ENCODE data around the gene WASF2. TPM values are rescaled to one million over a fixed set of nuclear protein-coding genes. Genes with fewer than 3 reads are reported as not detected.
A peak's percentile ranks its signal among the peaks of the same experiment; 100 is the strongest.

WASF2 gene
- total RNA-seq, 2 experiments from 2014 or later: 108 to 111 TPM

GRCh38 chr1:27398405-27399149 is 91.4 kb downstream of the WASF2 start:
- Mint-ChIP-seq H3K36me3 (ENCODE audit: low read depth) (no peaks in the 10 kb centered on the region), H3K27me3 (no peaks in the 10 kb centered on the region), H3K4me1 (ENCODE audit: low read depth) (peaks cover 18% of the 10 kb centered on the region), H3K4me3 (no peak overlapping the region), H3K9me3 (no peaks in the 10 kb centered on the region), H3K27ac (no peak overlapping the region)
- no peak for ATAC-seq
- CTCF ChIA-PET: interaction anchor here (0.6 to 12.1 kb wide), 7 partner anchors 11 to 264 kb away, joined by 3 to 293 read pairs (median 16); partner anchors contain the start of gene AHDC1
- intact Hi-C loops (cut with micrococcal nuclease): loop anchor here (10.0 kb wide), 2 partner anchors 54 to 266 kb away; partner anchors contain the start of gene SYTL1
- no peak for DNase-seq
- POLR2A ChIA-PET: interaction anchor here (0.6 to 2.8 kb wide), 5 partner anchors 27 to 98 kb away, joined by 3 to 10 read pairs (median 3); no protein-coding TSS in a partner anchor
- no peak for TF ChIP-seq CTCF (IDR thresholded peaks at IDR 0.05)

GRCh38 chr1:27397749-27398148 is 92.2 kb downstream of the WASF2 start:
- Mint-ChIP-seq H3K9me3 (no peaks in the 10 kb centered on the region), H3K27me3 (no peaks in the 10 kb centered on the region), H3K36me3 (ENCODE audit: low read depth) (no peaks in the 10 kb centered on the region), H3K4me3 (no peak overlapping the region), H3K4me1 (ENCODE audit: low read depth) (peaks cover 15% of the 10 kb centered on the region), H3K27ac (no peak overlapping the region)
- no peak for ATAC-seq
- DNase-seq: no peak
- intact Hi-C loops (cut with micrococcal nuclease): loop anchor here (10.0 kb wide), 2 partner anchors 53 to 267 kb away; partner anchors contain the start of gene SYTL1
- ChIA-PET CTCF (interaction anchor here (1.1 to 12.1 kb wide), 9 partner anchors 11 to 265 kb away, joined by 3 to 293 read pairs (median 25); partner anchors contain the start of gene AHDC1), POLR2A (interaction anchor here (0.6 to 2.8 kb wide), 3 partner anchors 41 to 102 kb away, joined by 3 to 10 read pairs (median 3); no protein-coding TSS in a partner anchor)
- TF ChIP-seq CTCF (IDR thresholded peaks at IDR 0.05): no peak

- ATAC-seq (no peak), DNase-seq (no peak)
- H3K36me3 Mint-ChIP-seq (ENCODE audit: low read depth): no peaks in the 10 kb centered on the region
- no peak overlapping the region for H3K27ac Mint-ChIP-seq
- intact Hi-C loops (cut with micrococcal nuclease): loop anchor here (10.0 kb wide), 2 partner anchors 52 to 268 kb away; partner anchors contain the start of gene SYTL1
- ChIA-PET CTCF (interaction anchor here (0.8 to 12.1 kb wide), 12 partner anchors 10 to 266 kb away, joined by 3 to 293 read pairs (median 16); partner anchors contain the start of gene AHDC1), POLR2A (interaction anchor here (0.8 to 2.8 kb wide), 3 partner anchors 40 to 101 kb away, joined by 3 to 10 read pairs (median 3); no protein-coding TSS in a partner anchor)
- no peaks in the 10 kb centered on the region for H3K27me3 Mint-ChIP-seq
- TF ChIP-seq CTCF (IDR thresholded peaks at IDR 0.05): no peak
- peaks cover 12% of the 10 kb centered on the region for H3K4me1 Mint-ChIP-seq (ENCODE audit: low read depth)
- no peaks in the 10 kb centered on the region for H3K9me3 Mint-ChIP-seq
- no peak overlapping the region for H3K4me3 Mint-ChIP-seq
Measured at GRCh38 chr1:27397110-27397509, 92.9 kb downstream of the WASF2 start.

GRCh38 chr1:27395441-27396195 is 94.3 kb downstream of the WASF2 start:
- intact Hi-C loops (cut with micrococcal nuclease): loop anchor here (2.0 to 10.0 kb wide), 3 partner anchors 51 to 269 kb away; partner anchors contain the start of gene SYTL1
- POLR2A ChIA-PET: interaction anchor here (1.2 to 1.7 kb wide), 6 partner anchors 72 to 267 kb away, joined by 3 to 5 read pairs (median 3); no protein-coding TSS in a partner anchor
- TF ChIP-seq CTCF (IDR thresholded peaks at IDR 0.05): peak; percentile 99
- CTCF ChIA-PET: interaction anchor here (0.6 to 12.1 kb wide), 41 partner anchors 8 to 351 kb away, joined by 3 to 293 read pairs (median 5); partner anchors contain the start of genes AHDC1, MAP3K6, SYTL1 and WASF2
- no peak overlapping the region for H3K4me3 Mint-ChIP-seq
- no peaks in the 10 kb centered on the region for H3K9me3 Mint-ChIP-seq
- ATAC-seq: peak; percentile 44
- H3K27ac Mint-ChIP-seq: no peak overlapping the region
- H3K36me3 Mint-ChIP-seq (ENCODE audit: low read depth): no peaks in the 10 kb centered on the region
- peak; percentile 87 for DNase-seq
- H3K4me1 Mint-ChIP-seq (ENCODE audit: low read depth): peaks cover 17% of the 10 kb centered on the region
- no peaks in the 10 kb centered on the region for H3K27me3 Mint-ChIP-seq

All from activated CD8-positive, alpha-beta T cell treated with anti-CD3 and anti-CD28 coated beads for 36 hours (primary cell).